Activated naive CD8-positive, alpha-beta T cell treated with anti-CD3 and anti-CD28 coated beads, Interleukin-2, amount 50 U/mL, for 24 hours (primary cell): ENCODE results near the gene UBAC2.

Experiments
- ATAC-seq: fragments of 150-1000 bp; cut with Tn5 transposase; one replicate; pipeline ENCODE4 v1.10.0; 2021
- DNase-seq: peaks from one replicate; pipeline ENCODE4 v3.0.0; 2021
- H3K27ac Mint-ChIP-seq: one replicate; pipeline ENCODE4 v1.8.0; 2021; ENCODE audit warnings: mild to moderate bottlenecking, mixed read lengths
- H3K27me3 Mint-ChIP-seq: one replicate; pipeline ENCODE4 v1.8.0; 2021; ENCODE audit warnings: mixed read lengths
- H3K36me3 Mint-ChIP-seq: one replicate; pipeline ENCODE4 v1.8.0; 2021; ENCODE audit warnings: low read depth, mixed read lengths
- H3K4me1 Mint-ChIP-seq: one replicate; pipeline ENCODE4 v1.8.0; 2021; ENCODE audit warnings: mixed read lengths
- H3K4me3 Mint-ChIP-seq: one replicate; pipeline ENCODE4 v1.8.0; 2021; ENCODE audit warnings: mild to moderate bottlenecking, moderate library complexity, mixed read lengths
- H3K9me3 Mint-ChIP-seq: one replicate; pipeline ENCODE4 v1.8.0; 2021; ENCODE audit warnings: mixed read lengths

The UBAC2 gene

GRCh38 chr13:99271249-99271648 lies 70.6 kb downstream of the UBAC2 start:
- H3K36me3 Mint-ChIP-seq, result peaks cover 45% of the 10 kb centered on the region
- no peaks in the 10 kb centered on the region for H3K27me3 Mint-ChIP-seq
- H3K27ac Mint-ChIP-seq, result peak overlapping the region; percentile 85
- ATAC-seq (no peak), DNase-seq (no peak)
- peaks cover 8% of the 10 kb centered on the region for H3K9me3 Mint-ChIP-seq
- H3K4me3 Mint-ChIP-seq, result no peak overlapping the region
- peaks cover 79% of the 10 kb centered on the region for H3K4me1 Mint-ChIP-seq

GRCh38 chr13:99272481-99272880 lies 71.8 kb downstream of the UBAC2 start:
- Mint-ChIP-seq H3K27me3 (no peaks in the 10 kb centered on the region), H3K4me3 (no peak overlapping the region), H3K9me3 (peaks cover 8% of the 10 kb centered on the region), H3K4me1 (peaks cover 86% of the 10 kb centered on the region), H3K36me3 (peaks cover 49% of the 10 kb centered on the region), H3K27ac (peak overlapping the region; percentile 85)
- DNase-seq (no peak), ATAC-seq (no peak)

DNA sequence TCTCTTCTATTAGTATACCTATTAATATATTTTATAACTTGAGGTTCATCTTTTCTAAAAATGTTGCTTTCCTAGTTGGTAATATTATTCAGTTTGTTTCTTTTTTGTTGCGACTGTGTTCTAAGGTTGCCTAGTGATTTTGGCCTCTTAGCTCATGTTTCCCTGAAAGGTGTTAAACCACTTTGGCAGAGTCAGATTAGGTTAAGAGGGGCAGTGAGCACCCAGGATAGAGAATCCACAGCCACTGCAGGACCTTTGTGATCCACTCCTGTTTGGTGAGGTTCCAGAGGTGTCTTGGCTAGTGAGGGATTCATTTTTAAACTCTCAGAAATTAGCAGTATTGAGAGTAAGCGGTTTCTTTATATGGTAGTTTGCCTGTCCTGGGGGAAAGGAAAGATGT lies 72.5 kb downstream of the UBAC2 start:
- H3K36me3 Mint-ChIP-seq, result peaks cover 54% of the 10 kb centered on the region
- peak; percentile 55 for ATAC-seq
- peak overlapping the region; percentile 23 for H3K4me3 Mint-ChIP-seq
- peaks cover 92% of the 10 kb centered on the region for H3K4me1 Mint-ChIP-seq
- no peaks in the 10 kb centered on the region for H3K27me3 Mint-ChIP-seq
- DNase-seq, result no peak
- H3K9me3 Mint-ChIP-seq, result peaks cover 8% of the 10 kb centered on the region
- peak overlapping the region; percentile 85 for H3K27ac Mint-ChIP-seq

DNA sequence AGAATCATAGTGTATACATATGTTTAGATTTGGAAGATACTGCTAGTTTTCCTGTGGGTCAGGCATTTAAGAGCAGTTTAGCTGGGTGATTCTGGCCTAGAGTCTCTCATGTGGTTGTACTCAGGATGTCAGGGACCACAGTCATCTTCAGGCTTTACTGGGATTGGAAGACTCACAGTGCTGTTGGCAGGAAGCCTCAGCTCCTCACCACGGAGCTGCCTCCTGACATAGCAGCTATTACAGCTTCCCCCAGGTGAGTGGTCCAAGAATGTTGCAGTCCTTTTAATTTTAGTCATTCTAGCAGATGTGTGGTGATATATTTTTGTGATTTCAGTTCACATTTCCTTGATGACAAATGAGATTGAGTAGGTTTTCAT lies 74.4 kb downstream of the UBAC2 start:
- Mint-ChIP-seq H3K9me3 (peaks cover 8% of the 10 kb centered on the region), H3K27ac (peak overlapping the region; percentile 73), H3K27me3 (no peaks in the 10 kb centered on the region), H3K4me1 (peaks cover 97% of the 10 kb centered on the region), H3K36me3 (peaks cover 65% of the 10 kb centered on the region), H3K4me3 (no peak overlapping the region)
- ATAC-seq, result peak; percentile 85
- no peak for DNase-seq

DNA sequence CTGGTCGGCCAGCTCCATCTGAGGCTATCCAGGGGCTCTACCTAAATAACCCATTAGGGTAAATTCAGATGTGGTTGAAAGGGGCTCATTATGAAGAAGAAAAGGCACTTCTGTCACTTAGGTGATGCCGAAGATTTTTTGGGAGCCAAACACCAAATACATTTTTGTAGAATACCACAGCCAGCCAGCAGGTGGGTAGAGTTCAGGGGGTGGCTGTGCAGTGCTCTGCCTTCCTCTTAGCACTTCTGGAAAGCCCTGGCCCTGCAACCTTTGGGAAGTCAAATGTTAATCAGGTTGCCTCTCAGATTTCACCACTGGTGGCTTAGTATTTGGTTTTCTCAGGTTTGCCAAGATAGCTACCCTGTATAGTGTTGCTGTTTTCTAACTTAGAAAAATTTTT lies 76.1 kb downstream of the UBAC2 start:
- Mint-ChIP-seq H3K4me3 (no peak overlapping the region), H3K4me1 (peaks cover 97% of the 10 kb centered on the region), H3K27ac (peak overlapping the region; percentile 53), H3K27me3 (no peaks in the 10 kb centered on the region), H3K36me3 (peaks cover 66% of the 10 kb centered on the region), H3K9me3 (peaks cover 8% of the 10 kb centered on the region)
- ATAC-seq (peak; percentile 31), DNase-seq (no peak)

DNA sequence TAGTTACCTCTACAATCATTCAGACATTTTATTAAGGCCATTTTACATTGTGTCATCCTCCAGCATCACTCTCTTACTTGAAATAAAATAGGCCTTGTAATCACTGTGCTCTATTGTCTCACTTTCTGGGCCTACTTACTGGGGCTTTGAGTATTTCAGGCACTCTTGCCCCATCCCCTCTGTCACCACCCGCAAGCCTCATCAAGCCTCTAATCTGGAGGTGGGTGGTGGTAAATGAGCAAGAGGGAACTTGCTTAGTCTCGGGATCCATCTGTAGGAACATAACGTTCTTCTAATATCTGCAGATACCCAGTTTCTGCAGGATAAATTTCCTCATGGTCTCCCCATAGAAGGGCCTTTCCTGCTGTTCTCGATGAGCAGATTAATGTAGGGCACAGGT lies 77.0 kb downstream of the UBAC2 start:
- ATAC-seq (no peak), DNase-seq (no peak)
- no peak overlapping the region for H3K4me3 Mint-ChIP-seq
- H3K9me3 Mint-ChIP-seq, result peaks cover 3% of the 10 kb centered on the region
- peaks cover 58% of the 10 kb centered on the region for H3K36me3 Mint-ChIP-seq
- no peaks in the 10 kb centered on the region for H3K27me3 Mint-ChIP-seq
- no peak overlapping the region for H3K27ac Mint-ChIP-seq
- peaks cover 97% of the 10 kb centered on the region for H3K4me1 Mint-ChIP-seq

GRCh38 chr13:99278200-99278599 lies 77.5 kb downstream of the UBAC2 start:
- no peaks in the 10 kb centered on the region for H3K9me3 Mint-ChIP-seq
- no peaks in the 10 kb centered on the region for H3K27me3 Mint-ChIP-seq
- peaks cover 97% of the 10 kb centered on the region for H3K4me1 Mint-ChIP-seq
- no peak for ATAC-seq
- no peak for DNase-seq
- H3K27ac Mint-ChIP-seq, result no peak overlapping the region
- H3K36me3 Mint-ChIP-seq, result peaks cover 53% of the 10 kb centered on the region
- H3K4me3 Mint-ChIP-seq, result no peak overlapping the region

- H3K27me3 Mint-ChIP-seq, result no peaks in the 10 kb centered on the region
- peak overlapping the region; percentile 14 for H3K27ac Mint-ChIP-seq
- H3K4me3 Mint-ChIP-seq, result no peak overlapping the region
- ATAC-seq (no peak), DNase-seq (no peak)
- no peaks in the 10 kb centered on the region for H3K9me3 Mint-ChIP-seq
- peaks cover 97% of the 10 kb centered on the region for H3K4me1 Mint-ChIP-seq
- H3K36me3 Mint-ChIP-seq, result peaks cover 48% of the 10 kb centered on the region
Measured at GRCh38 chr13:99278843-99279242, 78.2 kb downstream of the UBAC2 start.

DNA sequence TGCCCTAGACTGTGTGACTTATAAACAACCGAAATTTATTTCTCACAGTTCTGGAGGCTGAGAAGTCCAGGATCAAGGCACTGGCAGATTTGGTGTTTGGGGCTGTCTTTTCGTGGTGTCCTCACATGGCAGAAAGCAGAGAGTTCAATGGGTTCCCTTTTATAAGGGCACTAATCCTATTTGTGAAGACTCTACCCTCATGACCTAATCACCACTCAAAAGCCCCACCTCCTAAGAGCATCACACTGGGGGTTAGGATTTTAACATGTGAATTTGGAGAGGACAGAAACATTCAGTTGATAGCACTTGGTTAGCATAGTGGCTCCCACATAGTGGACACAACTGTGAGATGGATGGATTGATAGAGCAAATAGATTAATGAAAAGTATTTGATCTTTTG lies 79.0 kb downstream of the UBAC2 start:
- Mint-ChIP-seq H3K9me3 (no peaks in the 10 kb centered on the region), H3K27me3 (no peaks in the 10 kb centered on the region), H3K36me3 (peaks cover 47% of the 10 kb centered on the region), H3K4me3 (no peak overlapping the region), H3K4me1 (peaks cover 97% of the 10 kb centered on the region), H3K27ac (peak overlapping the region; percentile 14)
- no peak for ATAC-seq
- no peak for DNase-seq

- Mint-ChIP-seq H3K4me1 (peaks cover 97% of the 10 kb centered on the region), H3K27me3 (no peaks in the 10 kb centered on the region), H3K4me3 (no peak overlapping the region), H3K27ac (no peak overlapping the region), H3K9me3 (no peaks in the 10 kb centered on the region), H3K36me3 (peaks cover 42% of the 10 kb centered on the region)
- ATAC-seq (no peak), DNase-seq (no peak)
Measured at GRCh38 chr13:99280166-99280565, 79.5 kb downstream of the UBAC2 start.

DNA sequence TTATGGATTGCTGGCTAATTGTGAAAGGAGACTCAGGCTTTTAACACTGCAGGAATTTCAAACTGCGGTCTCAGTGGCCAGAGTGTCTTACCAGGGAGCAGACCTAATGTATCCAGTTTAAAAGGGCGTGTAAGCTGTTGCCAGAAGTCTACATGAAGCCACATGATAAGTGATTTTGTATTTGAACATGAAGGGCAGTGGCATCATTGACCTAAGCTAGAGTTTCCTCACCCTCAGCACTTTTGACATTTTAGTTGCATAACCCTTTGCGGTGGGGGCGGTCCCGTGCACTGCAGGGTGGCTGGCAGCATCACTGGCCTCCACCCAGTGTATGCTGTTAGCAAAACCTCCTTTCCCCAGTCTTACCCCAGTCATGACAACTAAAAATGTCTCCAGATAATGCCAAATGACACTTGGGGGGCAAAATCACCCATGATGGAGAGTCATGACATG lies 81.2 kb downstream of the UBAC2 start:
- Mint-ChIP-seq H3K27ac (peak overlapping the region; percentile 75), H3K27me3 (no peaks in the 10 kb centered on the region), H3K4me1 (peaks cover 96% of the 10 kb centered on the region), H3K36me3 (peaks cover 46% of the 10 kb centered on the region), H3K9me3 (no peaks in the 10 kb centered on the region), H3K4me3 (no peak overlapping the region)
- peak; percentile 67 for DNase-seq
- peak; percentile 88 for ATAC-seq

- no peak for DNase-seq
- no peak for ATAC-seq
Measured at GRCh38 chr13:99282264-99283231, 81.9 kb downstream of the UBAC2 start.

DNA sequence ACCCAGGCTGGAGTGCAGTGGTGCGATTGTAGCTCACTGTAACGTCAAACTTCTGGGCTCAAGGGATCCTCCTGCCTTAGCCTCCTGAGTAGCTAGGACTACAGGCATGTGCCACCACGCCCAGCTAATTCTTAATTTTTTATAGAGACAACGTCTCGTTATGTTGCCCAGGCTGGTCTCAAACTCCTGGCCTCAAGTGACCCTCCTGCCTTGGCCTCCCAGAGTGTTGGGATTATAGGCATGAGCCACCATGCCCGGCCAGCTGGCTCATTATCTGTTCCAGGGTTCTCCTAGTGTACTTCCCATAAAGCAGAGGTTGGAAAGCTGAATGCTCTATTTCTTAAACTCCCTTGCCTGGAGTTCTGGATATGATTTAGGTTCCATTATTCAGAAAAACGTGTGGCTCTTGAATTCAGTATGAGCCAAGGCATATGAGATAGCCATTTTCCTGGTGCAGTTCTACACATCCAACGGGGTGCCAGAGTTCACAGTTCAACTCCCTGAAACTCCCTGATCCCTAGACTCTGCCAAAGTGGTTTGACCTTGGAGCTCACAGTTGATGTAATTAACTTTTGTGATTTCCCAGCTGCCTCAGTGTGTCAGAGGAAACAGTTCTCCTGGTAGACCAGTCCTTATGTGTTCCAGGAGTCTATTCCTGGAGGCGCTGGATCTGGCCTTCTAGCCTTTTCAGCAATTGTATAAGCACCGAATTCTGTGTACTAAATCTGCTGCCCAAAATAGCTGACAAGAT lies 85.0 kb downstream of the UBAC2 start:
- Mint-ChIP-seq H3K27me3 (no peaks in the 10 kb centered on the region), H3K4me1 (peaks cover 97% of the 10 kb centered on the region), H3K4me3 (no peak overlapping the region), H3K27ac (peak overlapping the region; percentile 47), H3K9me3 (no peaks in the 10 kb centered on the region), H3K36me3 (peaks cover 45% of the 10 kb centered on the region)
- DNase-seq (no peak), ATAC-seq (no peak)

More at GRCh38 chr13:99282264-99283231, 81.9 kb downstream of the UBAC2 start:
- Mint-ChIP-seq H3K4me1 (peaks cover 96% of the 10 kb centered on the region), H3K36me3 (peaks cover 48% of the 10 kb centered on the region), H3K4me3 (peak overlapping the region; percentile 37), H3K9me3 (no peaks in the 10 kb centered on the region), H3K27ac (peak overlapping the region; percentile 75), H3K27me3 (no peaks in the 10 kb centered on the region)

DNA sequence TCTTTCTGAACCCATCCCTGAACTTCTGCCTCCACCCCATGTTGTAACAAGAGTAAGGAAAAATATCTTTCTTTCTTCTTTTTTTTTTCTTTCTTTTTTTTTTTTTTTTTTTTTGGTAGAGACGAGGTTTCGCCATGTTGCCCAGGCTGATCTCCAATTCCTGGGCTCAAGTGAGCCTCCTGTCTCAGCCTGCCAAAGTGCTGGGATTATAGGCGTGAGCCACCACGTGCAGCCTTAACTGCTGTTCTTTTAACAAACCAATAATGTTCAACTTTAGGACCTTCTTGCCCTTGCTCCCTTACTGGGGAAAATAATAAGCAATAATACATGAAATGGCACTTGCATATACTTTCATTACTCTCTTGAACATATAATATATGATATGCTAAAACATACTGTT lies 86.9 kb downstream of the UBAC2 start:
- Mint-ChIP-seq H3K4me3 (peak overlapping the region; percentile 45), H3K4me1 (peaks cover 92% of the 10 kb centered on the region), H3K9me3 (no peaks in the 10 kb centered on the region), H3K27ac (peak overlapping the region; percentile 91), H3K27me3 (no peaks in the 10 kb centered on the region), H3K36me3 (peaks cover 42% of the 10 kb centered on the region)
- no peak for ATAC-seq
- DNase-seq, result no peak

GRCh38 chr13:99288089-99288488 lies 87.4 kb downstream of the UBAC2 start:
- H3K36me3 Mint-ChIP-seq, result peaks cover 47% of the 10 kb centered on the region
- ATAC-seq, result peak; percentile 79
- H3K27ac Mint-ChIP-seq, result peak overlapping the region; percentile 91
- H3K4me3 Mint-ChIP-seq, result peak overlapping the region; percentile 45
- H3K4me1 Mint-ChIP-seq, result peaks cover 91% of the 10 kb centered on the region
- no peaks in the 10 kb centered on the region for H3K9me3 Mint-ChIP-seq
- H3K27me3 Mint-ChIP-seq, result no peaks in the 10 kb centered on the region
- peak; percentile 52 for DNase-seq
